ENCODE measurements around the gene CHN1.

CHN1 gene

DNA sequence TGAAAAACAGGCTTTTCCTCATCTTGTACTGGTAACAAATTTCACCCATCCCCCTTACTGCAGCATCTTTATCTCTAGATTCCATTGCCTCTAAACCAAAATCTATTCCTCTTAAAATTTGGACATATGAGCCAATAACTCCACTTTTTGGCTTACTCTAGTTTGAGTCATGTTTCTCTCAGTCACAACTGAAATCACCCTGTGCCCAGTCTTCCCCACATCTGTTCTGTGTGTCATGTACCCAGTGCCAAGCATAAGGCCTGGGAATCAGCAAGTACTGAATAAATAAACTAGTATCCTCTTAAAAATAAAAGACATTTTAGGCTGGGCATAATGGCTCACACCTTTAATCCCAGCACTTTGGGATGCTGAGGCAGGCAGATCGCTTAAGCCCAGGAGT, 20.8 kb upstream of the CHN1 start:
- no peak overlapping the region for H3K4me3 ChIP-seq (ENCODE audit: low read depth, low read length)
- TF ChIP-seq, protein P1, sequence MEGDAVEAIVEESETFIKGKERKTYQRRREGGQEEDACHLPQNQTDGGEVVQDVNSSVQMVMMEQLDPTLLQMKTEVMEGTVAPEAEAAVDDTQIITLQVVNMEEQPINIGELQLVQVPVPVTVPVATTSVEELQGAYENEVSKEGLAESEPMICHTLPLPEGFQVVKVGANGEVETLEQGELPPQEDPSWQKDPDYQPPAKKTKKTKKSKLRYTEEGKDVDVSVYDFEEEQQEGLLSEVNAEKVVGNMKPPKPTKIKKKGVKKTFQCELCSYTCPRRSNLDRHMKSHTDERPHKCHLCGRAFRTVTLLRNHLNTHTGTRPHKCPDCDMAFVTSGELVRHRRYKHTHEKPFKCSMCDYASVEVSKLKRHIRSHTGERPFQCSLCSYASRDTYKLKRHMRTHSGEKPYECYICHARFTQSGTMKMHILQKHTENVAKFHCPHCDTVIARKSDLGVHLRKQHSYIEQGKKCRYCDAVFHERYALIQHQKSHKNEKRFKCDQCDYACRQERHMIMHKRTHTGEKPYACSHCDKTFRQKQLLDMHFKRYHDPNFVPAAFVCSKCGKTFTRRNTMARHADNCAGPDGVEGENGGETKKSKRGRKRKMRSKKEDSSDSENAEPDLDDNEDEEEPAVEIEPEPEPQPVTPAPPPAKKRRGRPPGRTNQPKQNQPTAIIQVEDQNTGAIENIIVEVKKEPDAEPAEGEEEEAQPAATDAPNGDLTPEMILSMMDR (conservative IDR thresholded peaks at IDR 0.05; ENCODE audit: low read depth, low read length): no peak
- no peak for DNase-seq (ENCODE audit: low read depth)

DNA sequence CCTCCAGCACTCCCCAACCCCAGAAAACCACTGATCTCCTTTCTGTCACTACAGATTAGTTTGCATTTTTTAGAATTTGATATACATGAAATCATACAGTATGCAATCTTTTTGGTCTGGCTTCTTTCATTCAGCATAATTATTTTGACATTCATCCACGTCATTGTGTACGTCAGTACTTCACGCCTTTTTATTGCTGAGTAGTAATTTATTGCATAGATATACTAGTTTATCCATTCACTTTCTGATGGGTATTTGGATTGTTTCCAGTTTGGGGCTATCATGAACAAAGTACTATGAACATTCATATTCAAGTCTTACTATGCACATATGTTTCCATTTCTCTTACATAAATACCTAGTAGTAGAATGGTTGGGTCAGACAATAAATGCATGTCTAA, 20.1 kb upstream of the CHN1 start:
- DNase-seq (ENCODE audit: low read depth): no peak
- TF ChIP-seq, protein P1 (conservative IDR thresholded peaks at IDR 0.05; ENCODE audit: low read depth, low read length): no peak
- H3K4me3 ChIP-seq (ENCODE audit: low read depth, low read length): no peak overlapping the region

DNA sequence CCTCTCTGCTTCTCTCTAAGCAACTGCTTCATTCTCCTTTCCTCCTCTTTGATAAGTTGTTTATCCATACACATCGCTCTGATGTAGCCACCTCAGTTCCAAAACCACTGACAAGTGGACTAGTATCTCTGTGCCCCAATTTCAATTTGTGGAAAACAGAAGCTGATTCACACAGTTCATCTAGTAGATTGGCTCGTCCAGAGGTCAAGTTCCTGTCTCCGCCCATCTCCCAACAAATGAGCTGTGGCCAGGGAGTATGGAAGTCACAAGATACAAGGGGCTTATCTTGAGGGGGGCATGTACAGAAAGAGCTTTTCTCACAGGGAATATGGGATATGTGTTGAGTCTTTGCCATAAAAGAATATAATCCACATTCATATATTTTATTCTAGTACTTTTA, 17.7 kb upstream of the CHN1 start:
- no peak for DNase-seq (ENCODE audit: low read depth)
- no peak overlapping the region for H3K4me3 ChIP-seq (ENCODE audit: low read depth, low read length)
- TF ChIP-seq, protein P1 (conservative IDR thresholded peaks at IDR 0.05; ENCODE audit: low read depth, low read length): no peak

DNA sequence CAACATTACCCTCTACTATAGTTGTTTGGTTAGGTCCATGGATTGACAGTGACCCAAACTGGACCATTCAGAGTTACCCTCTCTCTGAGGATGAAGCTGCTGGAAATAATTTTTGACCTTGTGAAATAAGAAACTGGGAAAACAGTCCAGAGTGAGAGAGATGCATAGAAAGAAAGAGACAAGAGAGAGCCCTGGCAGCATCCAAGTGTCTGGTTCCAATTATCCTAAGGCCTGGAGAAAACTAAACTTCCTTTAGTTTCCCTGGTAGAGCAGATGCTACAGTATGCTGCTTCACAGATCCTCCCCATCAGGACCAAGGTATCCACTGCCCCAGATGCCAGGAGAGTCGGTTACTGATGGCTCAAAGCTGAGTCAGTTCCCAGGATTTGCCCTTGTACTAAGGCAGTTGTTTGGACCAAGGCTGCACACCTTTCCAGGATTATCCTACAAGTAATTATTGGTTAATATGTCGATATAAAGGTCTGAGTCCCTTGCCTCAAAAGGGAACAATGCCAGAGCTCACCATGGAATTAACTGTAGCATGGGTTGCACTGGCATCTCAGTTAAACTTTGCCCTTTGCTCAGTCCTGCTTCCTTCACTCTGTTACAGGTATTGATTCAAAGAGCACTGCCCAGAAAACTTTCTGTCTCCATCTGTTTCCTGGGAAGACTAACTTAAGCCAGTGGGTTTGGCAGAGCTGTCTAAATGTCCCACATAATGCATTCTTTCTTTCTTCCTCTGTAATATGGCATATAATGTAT, 14.6 kb upstream of the CHN1 start:
- TF ChIP-seq, protein P1 (conservative IDR thresholded peaks at IDR 0.05; ENCODE audit: low read depth, low read length): no peak
- H3K4me3 ChIP-seq (ENCODE audit: low read depth, low read length): no peak overlapping the region

DNA sequence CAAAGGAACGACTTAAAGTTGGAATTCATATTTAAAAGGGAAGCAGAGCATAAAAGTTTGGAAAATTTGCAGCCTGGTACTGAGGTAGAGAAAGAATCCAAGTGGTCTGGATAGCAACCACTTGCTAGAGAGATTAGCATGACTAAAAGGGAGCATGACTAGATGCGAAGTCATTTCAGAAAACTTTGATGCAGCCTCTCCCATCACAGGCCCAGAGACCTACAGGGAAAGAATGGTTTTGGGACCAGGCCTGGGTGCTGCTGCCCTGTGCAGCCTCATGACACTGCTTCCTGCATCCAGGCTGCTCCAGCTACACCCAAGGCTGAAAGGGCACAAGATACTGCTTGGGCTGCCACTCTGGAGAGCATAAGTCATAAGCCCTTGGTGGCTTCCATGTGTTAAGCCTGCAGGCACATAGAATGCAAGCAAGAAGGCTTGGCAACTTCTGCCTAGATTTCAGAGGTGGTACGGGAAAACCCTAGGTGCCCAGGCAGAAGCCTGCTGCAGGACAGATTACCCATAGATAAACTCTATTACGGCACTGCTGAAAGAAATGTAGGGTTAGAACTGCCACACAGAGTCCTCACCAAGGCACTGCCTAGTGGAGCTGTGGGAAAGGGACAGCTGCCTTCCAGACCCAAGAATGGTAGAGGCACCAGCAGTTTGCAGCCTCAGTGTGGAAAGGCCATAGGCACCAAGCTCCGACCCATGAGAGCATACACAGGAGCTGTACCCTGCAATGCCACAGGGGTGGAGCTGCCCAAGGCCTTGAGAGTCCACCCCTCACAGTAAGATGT, 12.6 kb upstream of the CHN1 start:
- TF ChIP-seq, protein P1 (conservative IDR thresholded peaks at IDR 0.05; ENCODE audit: low read depth, low read length): no peak
- DNase-seq (ENCODE audit: low read depth): no peak
- H3K4me3 ChIP-seq (ENCODE audit: low read depth, low read length): no peak overlapping the region

More for the DNA sequence above, 14.6 kb upstream of the CHN1 start:
- no peak for DNase-seq (ENCODE audit: low read depth)

DNA sequence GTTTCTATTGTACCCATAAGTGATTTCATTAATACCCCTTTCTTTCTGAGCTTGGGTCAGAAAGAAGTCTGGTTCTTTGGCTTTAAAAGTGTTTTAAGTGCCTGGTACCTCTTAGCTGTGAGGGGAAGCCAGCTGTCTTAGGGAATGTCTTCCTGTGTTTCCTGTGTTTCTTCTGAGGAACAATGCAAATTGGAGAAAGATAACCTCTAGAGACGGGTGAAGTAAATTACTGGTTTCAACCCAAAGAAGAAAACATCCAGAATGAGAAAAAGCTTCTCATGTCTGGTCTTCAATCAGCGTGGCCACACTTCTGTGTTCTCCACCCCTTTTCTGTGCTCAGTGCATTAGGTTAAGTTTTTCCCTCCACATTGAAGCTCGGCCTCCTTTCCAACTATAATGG, 10.2 kb upstream of the CHN1 start:
- no peak for DNase-seq (ENCODE audit: low read depth)
- TF ChIP-seq, protein P1 (conservative IDR thresholded peaks at IDR 0.05; ENCODE audit: low read depth, low read length): no peak
- no peak overlapping the region for H3K4me3 ChIP-seq (ENCODE audit: low read depth, low read length)
